NCI-H1105 treated with DMSO at 0.1 percent for 48 hours (cell line): Measurements from ENCODE around the gene ADAMTS3.

Experiments used
- DNase-seq: peaks from one replicate; lab custom pipeline; 2025; lab: John Stamatoyannopoulos, UW

Gene ADAMTS3

DNA sequence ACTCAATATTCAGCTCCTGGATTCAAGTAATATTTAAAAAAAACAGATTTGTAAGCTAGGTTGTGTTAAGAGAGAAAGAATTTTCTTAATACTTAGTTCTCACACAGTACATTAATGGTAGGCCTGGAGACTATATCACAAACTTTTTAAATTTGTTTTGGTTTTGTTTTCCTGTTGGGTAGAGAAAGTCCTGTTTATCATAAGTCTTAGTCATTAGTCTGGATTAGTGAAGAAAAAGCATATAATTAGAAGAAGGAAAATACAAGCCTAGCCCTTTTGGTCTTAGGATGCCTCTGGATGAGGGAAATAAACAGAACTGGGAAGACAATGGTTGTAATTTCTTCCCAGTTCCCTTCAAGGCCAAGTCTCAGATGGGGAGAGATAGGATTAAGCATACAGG is 163.6 kb downstream of the ADAMTS3 start:
- DNase-seq, result no peak

DNA sequence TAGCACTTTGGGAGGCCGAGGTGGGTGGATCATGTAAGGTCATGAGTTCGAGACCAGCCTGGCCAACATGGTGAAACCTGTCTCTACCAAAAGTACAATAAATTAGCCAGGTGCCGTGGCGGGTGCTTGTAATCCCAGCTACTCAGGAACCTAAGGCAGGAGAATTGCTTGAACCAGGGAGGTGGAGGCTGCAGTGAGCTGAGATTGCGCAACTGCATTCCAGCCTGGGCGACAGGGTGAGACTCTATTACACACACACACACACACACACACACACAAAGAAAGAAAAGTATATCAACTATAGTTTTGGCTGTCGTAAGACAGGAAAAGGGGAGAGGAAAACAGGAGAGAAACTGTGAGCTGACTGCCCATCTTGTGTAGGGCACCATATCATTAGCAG is 171.7 kb downstream of the ADAMTS3 start:
- no peak for DNase-seq

GRCh38 chr4:72394012-72394663 is 174.9 kb downstream of the ADAMTS3 start:
- DNase-seq, result no peak

DNA sequence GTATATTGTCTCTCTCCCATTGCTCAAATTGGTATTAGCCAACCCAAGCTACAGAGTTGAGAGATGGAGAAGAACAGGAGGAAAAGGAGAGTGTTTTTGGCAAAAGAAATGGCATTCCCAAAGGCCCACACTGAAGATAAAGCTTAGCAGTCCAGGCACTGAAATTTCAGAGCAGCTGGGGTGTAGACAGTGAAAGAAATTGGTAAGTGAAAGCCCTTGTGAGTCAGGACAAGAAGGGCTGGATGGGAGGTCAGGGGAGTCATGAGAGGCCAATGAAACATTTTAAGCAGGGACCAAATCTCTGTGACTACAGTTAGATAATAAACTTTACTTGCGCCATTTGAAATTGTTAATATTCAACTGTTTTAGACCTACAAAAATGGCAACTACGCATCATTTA is 177.7 kb downstream of the ADAMTS3 start:
- no peak for DNase-seq

- no peak for DNase-seq
Measured at GRCh38 chr4:72390409-72390808, 178.6 kb downstream of the ADAMTS3 start.

DNA sequence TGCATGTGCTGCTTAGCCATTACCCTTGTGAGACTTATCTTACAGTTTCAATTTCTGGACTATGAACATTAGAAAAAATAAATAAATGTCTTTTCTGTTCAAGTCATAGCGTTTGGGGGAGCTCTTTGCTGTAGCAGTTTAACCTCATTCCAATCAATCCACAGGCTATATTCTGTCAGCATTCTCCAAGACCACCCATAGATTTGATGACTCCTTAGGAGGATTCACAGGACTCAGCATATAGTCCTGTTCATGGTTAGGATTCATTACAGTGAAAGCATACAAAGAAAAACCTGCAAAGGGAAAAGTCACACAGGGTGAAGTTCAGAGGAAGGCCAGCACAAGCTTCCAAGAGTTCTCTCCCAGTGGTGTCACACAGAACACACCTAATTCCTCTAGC is 180.5 kb downstream of the ADAMTS3 start:
- no peak for DNase-seq

DNA sequence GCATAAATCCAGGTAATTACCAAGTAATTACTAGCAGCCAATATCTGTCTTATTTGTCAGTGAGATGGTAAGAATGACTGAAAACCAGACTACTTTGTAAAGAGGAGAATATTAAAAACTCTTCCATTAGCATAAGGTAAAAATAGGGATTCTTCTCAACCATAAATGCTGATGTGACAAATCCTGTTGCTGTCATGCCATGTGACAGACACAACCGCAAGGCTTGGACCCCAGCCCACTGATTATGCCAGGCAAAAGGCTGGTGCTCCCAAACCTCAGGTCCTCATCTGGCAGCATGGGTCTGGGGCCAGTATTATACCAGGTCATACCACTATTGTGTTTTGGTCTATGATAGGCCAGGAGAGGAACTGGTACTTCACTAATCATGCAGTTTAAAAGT is 181.1 kb downstream of the ADAMTS3 start:
- DNase-seq, result no peak

- DNase-seq, result no peak
Measured at GRCh38 chr4:72383439-72383838, 185.6 kb downstream of the ADAMTS3 start.

GRCh38 chr4:72378901-72379300 is 190.1 kb downstream of the ADAMTS3 start:
- no peak for DNase-seq

GRCh38 chr4:72377491-72378194 is 191.4 kb downstream of the ADAMTS3 start:
- DNase-seq, result no peak

DNA sequence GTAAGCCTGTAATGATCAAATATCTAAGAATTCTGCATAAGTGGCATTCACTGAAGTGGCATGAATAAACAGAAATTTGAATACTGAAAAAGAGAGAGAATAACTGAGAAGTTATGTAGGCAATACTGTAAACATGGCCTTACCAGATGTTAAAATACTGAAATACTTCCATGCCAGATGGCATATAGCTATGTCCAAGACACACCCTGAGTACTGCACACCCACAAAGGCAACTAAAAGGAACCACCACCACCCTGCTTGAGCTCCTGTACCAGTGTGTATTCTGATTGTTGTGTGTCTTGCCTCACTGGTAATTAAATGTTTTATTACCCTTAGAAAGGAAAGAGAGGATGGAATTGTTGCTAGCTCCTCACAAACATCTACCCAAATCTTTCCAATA is 192.1 kb downstream of the ADAMTS3 start:
- no peak for DNase-seq

GRCh38 chr4:72375073-72375736 is 193.8 kb downstream of the ADAMTS3 start:
- no peak for DNase-seq

DNA sequence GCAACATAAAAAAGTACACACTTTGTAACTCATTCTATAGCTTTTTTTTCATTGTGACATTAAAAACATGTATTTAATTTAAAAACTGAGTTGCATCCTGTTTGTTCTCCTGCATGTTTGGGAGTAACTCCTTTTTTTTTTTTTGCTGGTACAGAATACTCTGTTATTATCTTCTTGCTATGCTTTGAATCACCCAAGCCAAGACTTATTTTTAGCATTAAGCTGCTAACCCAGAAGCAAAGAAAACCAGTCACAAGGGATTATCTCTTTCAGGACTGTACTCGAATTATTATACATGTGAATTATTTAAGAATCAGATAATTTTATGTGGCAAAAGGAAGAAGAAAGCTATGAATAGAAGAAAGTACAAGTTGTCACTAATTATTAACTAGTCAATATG is 194.9 kb downstream of the ADAMTS3 start:
- DNase-seq, result no peak

GRCh38 chr4:72366601-72367000 is 202.4 kb downstream of the ADAMTS3 start:
- DNase-seq, result no peak

DNA sequence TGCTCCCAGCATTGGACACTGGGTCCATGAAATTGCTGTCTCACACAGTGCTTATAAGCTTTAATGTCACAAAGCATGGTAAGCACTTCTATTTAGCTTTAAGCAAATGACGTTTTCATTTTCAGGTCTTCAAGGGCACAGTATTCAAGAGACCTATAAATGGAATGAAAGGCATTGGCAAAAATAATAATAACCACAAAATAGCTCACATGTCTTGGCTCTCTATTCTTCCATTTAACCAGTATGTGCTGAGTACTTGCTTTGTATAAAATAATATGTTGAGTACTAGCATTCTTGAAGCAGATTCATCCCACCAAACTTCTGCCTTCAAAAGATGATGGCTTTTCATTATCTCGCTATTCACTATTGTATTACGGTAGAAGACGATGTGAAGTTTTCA is 203.0 kb downstream of the ADAMTS3 start:
- no peak for DNase-seq

DNA sequence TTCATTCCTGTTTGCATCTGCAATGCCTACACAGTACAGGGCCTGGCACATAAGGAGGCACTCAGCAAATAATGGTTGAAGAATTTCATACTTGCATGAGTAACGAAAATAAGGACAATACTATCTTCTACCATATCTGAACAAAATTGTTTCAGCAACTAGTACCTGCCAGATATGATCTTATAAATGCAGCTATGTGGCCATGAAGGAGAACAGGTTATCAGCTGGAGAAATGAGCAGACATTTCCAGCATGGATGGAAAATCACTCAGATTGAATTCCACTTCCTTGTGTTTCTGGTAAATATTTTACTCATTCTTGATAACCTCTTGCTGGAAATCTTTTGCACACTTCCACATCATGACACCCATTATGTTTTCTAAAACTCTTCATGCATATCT is 204.0 kb downstream of the ADAMTS3 start:
- no peak for DNase-seq

GRCh38 chr4:72360075-72360474 is 208.9 kb downstream of the ADAMTS3 start:
- DNase-seq, result no peak

- no peak for DNase-seq
Measured at GRCh38 chr4:72358483-72358882, 210.5 kb downstream of the ADAMTS3 start.

DNA sequence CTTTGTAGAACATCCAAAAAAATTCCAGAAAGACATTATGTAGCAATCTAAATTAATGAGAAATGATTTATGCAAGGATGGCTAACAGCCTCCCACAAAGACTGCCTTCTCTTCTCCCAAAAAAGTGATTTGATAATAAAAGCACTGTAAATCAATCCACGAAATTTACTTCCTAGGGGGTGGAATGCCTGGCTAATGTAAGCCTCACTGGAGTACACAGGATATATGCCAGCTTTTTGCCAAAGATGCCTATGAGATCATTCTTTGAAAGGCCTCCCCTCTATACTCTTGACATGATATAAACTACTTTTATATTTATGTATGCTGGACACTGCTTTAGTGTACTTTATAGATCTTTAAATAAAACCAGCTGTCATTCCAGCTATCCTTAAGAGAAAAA is 211.1 kb downstream of the ADAMTS3 start:
- DNase-seq, result no peak

DNA sequence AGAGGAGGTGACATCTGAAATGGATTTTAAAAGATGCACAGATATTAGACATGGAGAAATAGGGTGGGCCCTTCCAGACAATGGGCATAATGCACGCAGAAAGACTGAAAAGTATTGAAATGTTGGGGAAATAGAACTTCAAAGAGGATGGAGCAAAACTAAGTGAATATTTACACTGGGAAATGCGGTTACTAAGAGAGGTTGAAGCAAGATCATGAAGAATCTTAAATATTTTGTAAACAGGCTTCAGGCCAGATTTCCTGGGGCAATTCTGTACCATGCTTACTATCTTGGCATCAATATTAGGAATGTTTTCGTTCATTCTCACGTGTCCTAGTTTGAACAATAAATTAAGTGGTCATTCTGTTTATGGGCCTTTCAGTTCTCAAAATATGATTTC is 216.3 kb downstream of the ADAMTS3 start:
- no peak for DNase-seq

- DNase-seq, result no peak
Measured at GRCh38 chr4:72351521-72351920, 217.5 kb downstream of the ADAMTS3 start.

GRCh38 chr4:72348701-72349100 is 220.3 kb downstream of the ADAMTS3 start:
- no peak for DNase-seq

DNA sequence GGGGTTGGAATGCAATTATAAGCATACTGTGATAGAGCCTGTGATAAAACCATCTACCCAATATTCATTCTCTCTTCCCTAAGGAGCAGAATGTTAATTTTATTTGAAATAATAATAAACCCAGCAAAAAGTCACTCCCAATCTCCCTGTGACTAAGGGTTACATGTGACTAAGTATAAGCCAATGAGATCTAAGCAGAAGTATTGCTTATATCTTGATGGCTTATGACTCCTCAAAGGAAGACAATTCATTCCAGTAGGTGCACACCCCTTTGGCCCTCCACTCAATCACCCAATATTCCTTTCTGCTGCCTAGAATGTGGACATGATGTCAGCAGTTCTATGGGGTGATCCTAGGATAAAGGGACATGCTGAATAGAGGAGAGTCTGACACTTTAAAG is 224.6 kb downstream of the ADAMTS3 start:
- DNase-seq, result no peak

DNA sequence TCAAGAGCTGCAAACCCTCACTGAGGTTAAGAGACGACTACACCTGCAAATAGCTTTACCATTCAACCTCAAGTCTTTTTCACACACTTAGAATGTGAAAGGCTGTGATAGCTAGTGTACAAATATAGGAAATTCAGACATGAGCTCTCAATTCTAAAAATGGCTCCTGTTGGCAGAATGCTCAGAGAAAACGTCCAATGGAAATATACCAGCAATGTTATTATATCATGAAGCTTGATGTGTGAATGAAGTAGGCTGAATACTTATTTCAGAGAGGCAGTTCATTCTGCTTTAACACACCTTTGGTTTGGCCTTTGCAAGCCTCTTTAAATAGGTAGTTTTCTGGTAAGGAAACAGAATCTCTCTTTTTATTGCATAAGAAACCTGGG is 227.6 kb downstream of the ADAMTS3 start:
- no peak for DNase-seq
